Activated T-helper 2 cell treated with anti-CD3 and anti-CD28 coated beads, Interferon-gamma antibody, Interleukin-2, Interleukin-4, amounts not matched to agents 10 μg/mL and 5 μg/mL and 100 μg/mL, durations not matched to agents 14 hours and 24 hours and 36 hours (primary cell): ENCODE measurements around the gene SLC6A12. TPM values are rescaled to one million over a fixed set of nuclear protein-coding genes. Genes with fewer than 3 reads are reported as not detected.

Experiments used
- DNase-seq: peaks from one replicate; pipeline ENCODE4 v3.0.0; 2021; ENCODE audit warnings: low spot score
- H3K27ac Mint-ChIP-seq: one replicate; pipeline ENCODE4 v1.8.0; 2021; ENCODE audit warnings: mixed read lengths
- H3K27me3 Mint-ChIP-seq: one replicate; pipeline ENCODE4 v1.8.0; 2021; ENCODE audit warnings: low read depth, mixed read lengths
- H3K36me3 Mint-ChIP-seq: one replicate; pipeline ENCODE4 v1.8.0; 2021; ENCODE audit warnings: low read depth, mixed read lengths
- H3K4me1 Mint-ChIP-seq: one replicate; pipeline ENCODE4 v1.8.0; 2021; ENCODE audit warnings: low read depth, mixed read lengths
- H3K4me3 Mint-ChIP-seq: one replicate; pipeline ENCODE4 v1.8.0; 2021; ENCODE audit warnings: low read depth, mild to moderate bottlenecking, moderate library complexity, mixed read lengths
- H3K9me3 Mint-ChIP-seq: one replicate; pipeline ENCODE4 v1.8.0; 2021; ENCODE audit warnings: mixed read lengths
- intact Hi-C: fragments of 100-400 bp; cut with micrococcal nuclease; formaldehyde crosslinking; loops from one replicate; pipeline ENCODE4 v1.15.1; 2023
- total RNA-seq: library from RNA; stranded (reverse); gene quantifications from 2 replicates; pipeline ENCODE4 v1.2.3, GENCODE V29; 2022

SLC6A12 gene
- total RNA-seq, 1 donor from 2014 or later = 0.37 TPM

DNA sequence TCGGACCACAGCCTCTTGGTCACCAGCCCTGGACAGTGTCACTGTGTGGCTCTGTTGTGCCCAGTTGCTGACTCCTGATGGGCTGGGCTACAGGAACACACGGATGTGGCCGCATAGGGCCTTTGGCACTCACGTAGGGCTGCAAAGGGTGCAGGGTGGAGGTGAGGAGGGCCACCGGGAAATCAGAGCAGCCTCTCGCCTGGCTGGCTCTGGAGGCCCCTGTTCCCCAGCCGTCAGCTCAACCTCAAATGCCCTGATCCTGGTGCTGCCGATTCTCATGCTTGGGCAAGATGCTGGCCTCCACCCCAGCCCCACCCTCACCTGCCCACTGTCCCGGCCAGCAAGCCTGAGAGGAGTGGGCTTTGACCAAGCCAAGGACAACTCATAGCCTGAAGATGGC, 59.0 kb downstream of the SLC6A12 start:
- H3K27me3 Mint-ChIP-seq = no peaks in the 10 kb centered on the region
- no peaks in the 10 kb centered on the region for H3K4me1 Mint-ChIP-seq
- intact Hi-C loops = no loop called here
- no peak for DNase-seq
- no peaks in the 10 kb centered on the region for H3K9me3 Mint-ChIP-seq
- no peak overlapping the region for H3K27ac Mint-ChIP-seq
- H3K36me3 Mint-ChIP-seq = no peaks in the 10 kb centered on the region
- H3K4me3 Mint-ChIP-seq = no peak overlapping the region

DNA sequence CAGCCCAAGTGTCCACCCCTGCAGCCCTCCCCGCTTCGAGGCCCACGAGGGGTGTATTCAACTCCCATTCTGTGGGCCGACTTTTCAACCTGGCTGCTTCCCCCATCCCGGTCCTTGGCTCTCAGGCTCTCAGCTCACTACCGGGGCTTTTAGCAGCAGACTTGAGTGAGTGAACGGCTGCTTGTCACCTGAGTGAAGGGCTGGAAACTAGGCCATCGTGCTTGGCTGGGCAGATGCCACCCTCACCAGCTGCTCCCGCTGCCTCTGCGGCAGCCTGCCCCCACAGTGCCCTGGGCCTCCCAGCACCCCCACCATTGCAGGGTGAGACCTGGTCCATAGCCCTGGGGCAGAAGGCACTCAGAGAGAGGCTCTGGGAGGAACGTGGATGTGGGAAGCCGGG, 59.9 kb downstream of the SLC6A12 start:
- no peaks in the 10 kb centered on the region for H3K36me3 Mint-ChIP-seq
- H3K4me3 Mint-ChIP-seq = no peak overlapping the region
- intact Hi-C loops = no loop called here
- no peaks in the 10 kb centered on the region for H3K27me3 Mint-ChIP-seq
- H3K4me1 Mint-ChIP-seq = no peaks in the 10 kb centered on the region
- H3K9me3 Mint-ChIP-seq = no peaks in the 10 kb centered on the region
- no peak for DNase-seq
- H3K27ac Mint-ChIP-seq = no peak overlapping the region

DNA sequence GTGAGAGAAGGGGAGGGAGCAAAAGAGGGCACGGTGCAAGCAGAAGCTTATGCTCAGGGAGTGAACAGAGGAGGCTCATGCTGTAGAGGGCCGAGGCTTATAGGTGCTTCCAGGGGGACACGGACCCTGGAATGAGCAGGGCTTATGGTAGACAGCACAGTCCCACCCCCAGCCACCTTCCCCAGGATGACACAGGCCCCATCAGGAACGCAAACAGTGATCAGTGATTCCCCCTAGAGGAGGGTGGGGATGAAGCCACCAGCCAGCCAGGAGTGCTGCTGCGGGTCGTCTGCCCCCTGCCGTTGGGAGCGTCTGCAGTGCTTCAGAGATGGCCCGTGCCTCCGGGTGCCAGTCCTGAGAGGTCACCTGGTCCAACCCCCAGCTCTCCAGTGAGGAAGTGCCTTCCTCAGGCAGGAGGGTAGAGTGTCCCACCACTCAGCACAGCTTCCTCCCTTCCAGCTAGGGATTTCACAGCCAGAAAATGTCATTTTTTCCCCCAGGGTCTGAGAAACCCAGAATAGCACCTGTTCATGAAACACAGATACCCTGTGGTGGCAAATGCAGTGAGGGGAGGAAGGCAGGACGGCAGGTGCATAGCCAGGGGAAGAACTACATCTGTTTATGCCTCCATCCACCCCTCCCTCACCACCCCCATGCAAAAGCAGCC, 60.7 kb downstream of the SLC6A12 start:
- DNase-seq = peak; percentile 31
- no peaks in the 10 kb centered on the region for H3K9me3 Mint-ChIP-seq
- no peak overlapping the region for H3K4me3 Mint-ChIP-seq
- intact Hi-C loops = no loop called here
- no peaks in the 10 kb centered on the region for H3K4me1 Mint-ChIP-seq
- H3K36me3 Mint-ChIP-seq = no peaks in the 10 kb centered on the region
- no peaks in the 10 kb centered on the region for H3K27me3 Mint-ChIP-seq
- H3K27ac Mint-ChIP-seq = no peak overlapping the region

DNA sequence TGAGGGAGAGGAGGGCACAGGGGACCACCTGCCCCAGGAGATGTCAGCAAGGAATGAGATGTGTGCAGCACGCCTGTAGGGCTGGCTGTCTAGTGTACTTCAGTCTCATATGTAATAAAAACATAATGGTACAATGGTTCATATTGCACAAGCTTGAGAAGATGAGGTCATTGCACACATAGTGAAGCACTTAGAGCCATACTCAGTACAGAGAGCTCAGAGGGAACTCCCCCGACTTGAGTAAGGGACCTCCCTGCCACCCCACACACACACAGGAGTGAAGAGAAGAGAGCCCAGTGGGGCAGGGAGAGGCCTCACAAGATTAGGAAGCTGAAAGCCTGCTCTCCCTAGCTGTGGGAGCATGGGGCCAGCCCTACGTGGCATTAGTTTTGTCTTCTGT, 61.5 kb downstream of the SLC6A12 start:
- Mint-ChIP-seq H3K4me3 (no peak overlapping the region), H3K36me3 (no peaks in the 10 kb centered on the region), H3K27ac (no peak overlapping the region), H3K9me3 (no peaks in the 10 kb centered on the region), H3K4me1 (no peaks in the 10 kb centered on the region), H3K27me3 (no peaks in the 10 kb centered on the region)
- DNase-seq = no peak
- intact Hi-C loops = no loop called here

DNA sequence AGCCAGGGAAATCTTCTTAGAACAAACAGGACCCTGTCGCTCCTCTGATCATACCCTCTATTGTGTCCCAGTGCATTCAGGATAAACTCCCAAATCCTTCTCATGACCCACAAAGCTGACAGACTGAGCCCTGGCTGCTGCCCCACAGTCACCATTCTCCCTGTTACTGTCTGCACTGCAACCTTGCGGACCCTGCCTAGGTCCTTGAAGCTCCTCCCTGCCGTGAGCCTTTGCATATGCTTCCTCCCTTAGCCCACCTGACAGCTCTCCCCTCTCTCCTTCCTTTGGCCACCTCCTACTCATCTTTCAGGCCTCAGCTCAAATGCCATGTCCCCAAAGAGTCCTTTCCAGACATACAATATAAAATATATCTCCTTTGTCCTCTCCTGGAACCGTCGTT, 62.4 kb downstream of the SLC6A12 start:
- DNase-seq = no peak
- Mint-ChIP-seq H3K36me3 (no peaks in the 10 kb centered on the region), H3K27me3 (no peaks in the 10 kb centered on the region), H3K27ac (no peak overlapping the region), H3K4me3 (no peak overlapping the region), H3K9me3 (no peaks in the 10 kb centered on the region), H3K4me1 (no peaks in the 10 kb centered on the region)
- intact Hi-C loops = no loop called here

DNA sequence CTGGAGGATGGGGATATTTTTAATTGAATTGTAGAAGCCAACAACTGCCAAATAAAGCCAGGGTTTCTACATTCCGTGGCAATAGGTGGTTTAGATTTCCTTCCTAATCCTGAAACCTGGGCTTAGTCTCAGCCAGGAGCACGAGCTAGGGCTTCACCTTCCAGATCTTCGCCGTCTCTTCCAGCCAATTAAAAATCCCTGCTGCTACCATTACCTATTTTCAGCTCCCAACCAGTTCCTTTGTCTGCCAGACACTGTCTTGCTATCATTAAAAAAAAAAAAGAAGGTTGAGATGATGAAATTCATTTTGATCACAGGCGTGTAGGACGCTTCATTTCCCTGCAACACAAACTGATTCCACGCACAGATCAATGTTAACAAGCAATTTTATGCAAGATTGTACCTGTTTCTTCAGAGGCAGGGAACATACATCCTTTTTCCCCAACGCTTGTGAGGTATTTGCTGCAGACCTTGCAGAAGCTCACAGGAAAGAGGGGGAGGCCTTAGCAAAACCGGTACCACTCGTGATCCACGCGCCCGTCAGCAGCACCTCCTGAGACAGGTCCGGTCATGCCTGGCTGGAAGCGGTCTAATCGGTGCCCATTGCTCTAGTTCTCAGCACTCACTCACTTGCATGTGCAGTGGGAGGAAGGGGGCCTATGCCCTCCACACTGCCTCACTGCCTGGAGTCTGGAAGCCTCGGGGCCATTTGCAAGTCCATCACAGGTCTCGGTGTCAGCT, 65.1 kb downstream of the SLC6A12 start:
- Mint-ChIP-seq H3K9me3 (no peaks in the 10 kb centered on the region), H3K36me3 (no peaks in the 10 kb centered on the region), H3K27me3 (no peaks in the 10 kb centered on the region), H3K27ac (no peak overlapping the region), H3K4me3 (no peak overlapping the region), H3K4me1 (peaks cover 2% of the 10 kb centered on the region)
- intact Hi-C loops = no loop called here
- no peak for DNase-seq

DNA sequence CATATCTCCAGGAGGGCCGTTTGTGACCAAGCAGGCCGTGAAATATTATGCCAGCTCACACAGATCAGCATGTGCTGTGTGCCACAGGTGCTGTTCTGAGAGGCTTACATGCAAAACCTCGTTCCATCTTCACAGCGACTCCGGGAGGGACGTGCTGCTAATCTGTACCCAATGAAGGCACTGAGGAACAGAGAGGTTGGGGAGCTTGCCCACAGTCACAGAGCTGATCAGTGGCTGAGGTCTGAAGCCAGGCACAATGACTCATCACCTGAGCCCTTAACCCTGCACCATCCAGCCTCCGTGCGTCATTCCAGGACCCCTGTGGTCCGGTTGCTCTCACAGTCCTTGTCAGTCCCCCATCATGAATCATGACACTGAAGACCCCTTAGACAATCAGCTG, 66.7 kb downstream of the SLC6A12 start:
- no peak for DNase-seq

DNA sequence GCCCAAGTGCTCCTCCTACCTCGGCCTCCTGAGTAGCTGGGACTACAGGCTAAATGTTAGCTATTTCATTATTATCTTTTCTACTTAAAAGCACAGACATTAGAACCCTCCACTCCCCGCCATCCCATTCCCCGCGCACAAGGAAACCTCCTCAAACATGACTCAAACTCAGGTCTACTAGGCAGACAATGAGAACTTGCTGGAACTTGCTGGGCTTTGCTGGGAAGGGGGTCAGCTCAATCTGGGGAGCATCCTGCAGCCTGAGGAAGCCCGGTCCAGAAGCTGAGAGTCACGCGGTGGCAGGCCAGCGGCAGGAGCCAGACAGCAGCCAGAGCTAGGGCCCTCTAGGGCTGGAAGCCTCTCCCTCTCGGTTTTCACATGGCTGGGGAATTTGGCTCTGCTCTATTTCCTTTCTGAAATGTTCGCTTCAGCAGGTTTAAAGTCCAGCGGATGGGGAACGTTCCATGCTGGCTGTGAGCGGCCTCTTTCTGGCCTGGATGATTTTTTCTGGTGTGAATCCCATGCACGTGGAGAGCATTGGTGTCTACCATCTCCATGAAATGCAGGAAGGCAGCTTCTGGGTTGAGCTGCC, 68.5 kb downstream of the SLC6A12 start:
- no peaks in the 10 kb centered on the region for H3K9me3 Mint-ChIP-seq
- peaks cover 5% of the 10 kb centered on the region for H3K27me3 Mint-ChIP-seq
- DNase-seq = no peak
- intact Hi-C loops = no loop called here
- peaks cover 2% of the 10 kb centered on the region for H3K4me1 Mint-ChIP-seq
- no peak overlapping the region for H3K4me3 Mint-ChIP-seq
- no peaks in the 10 kb centered on the region for H3K36me3 Mint-ChIP-seq
- no peak overlapping the region for H3K27ac Mint-ChIP-seq

More for the DNA sequence above, 66.7 kb downstream of the SLC6A12 start:
- Mint-ChIP-seq H3K4me3 (no peak overlapping the region), H3K27me3 (peaks cover 2% of the 10 kb centered on the region), H3K27ac (no peak overlapping the region), H3K9me3 (no peaks in the 10 kb centered on the region), H3K36me3 (no peaks in the 10 kb centered on the region), H3K4me1 (peaks cover 2% of the 10 kb centered on the region)
- intact Hi-C loops = no loop called here

DNA sequence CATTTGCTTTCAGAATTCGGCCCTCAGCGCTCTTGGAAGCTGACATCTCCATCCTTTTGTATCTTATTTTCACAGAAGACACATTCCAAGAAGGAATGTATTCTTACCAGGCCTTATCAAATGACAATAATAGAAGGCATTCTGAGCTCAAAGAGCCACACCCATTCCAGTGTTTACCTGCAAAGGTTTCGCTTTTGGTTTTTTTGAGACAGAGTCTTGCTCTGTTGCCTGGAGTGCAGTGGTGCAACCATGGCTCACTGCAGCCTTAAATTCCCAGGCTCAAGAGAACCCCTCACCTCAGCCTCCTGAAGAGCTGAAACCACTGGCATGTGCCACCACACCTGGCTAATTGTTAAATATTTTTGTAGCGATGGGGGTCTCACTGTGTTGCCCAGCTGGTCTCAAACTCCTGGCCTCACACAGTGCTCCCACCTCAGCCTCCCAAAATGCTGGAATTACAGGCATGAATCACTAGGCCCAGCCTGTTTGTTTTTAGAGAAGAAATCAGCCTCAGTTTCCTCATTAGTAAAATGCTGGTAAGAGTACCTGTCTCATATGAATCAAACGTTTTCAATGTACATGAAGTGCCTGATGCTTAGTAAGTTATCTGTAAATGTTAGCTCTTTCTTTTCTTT, 69.2 kb downstream of the SLC6A12 start:
- Mint-ChIP-seq H3K9me3 (no peaks in the 10 kb centered on the region), H3K4me1 (peaks cover 2% of the 10 kb centered on the region), H3K27ac (no peak overlapping the region), H3K36me3 (no peaks in the 10 kb centered on the region), H3K27me3 (peaks cover 12% of the 10 kb centered on the region), H3K4me3 (no peak overlapping the region)
- DNase-seq = no peak
- intact Hi-C loops = no loop called here

DNA sequence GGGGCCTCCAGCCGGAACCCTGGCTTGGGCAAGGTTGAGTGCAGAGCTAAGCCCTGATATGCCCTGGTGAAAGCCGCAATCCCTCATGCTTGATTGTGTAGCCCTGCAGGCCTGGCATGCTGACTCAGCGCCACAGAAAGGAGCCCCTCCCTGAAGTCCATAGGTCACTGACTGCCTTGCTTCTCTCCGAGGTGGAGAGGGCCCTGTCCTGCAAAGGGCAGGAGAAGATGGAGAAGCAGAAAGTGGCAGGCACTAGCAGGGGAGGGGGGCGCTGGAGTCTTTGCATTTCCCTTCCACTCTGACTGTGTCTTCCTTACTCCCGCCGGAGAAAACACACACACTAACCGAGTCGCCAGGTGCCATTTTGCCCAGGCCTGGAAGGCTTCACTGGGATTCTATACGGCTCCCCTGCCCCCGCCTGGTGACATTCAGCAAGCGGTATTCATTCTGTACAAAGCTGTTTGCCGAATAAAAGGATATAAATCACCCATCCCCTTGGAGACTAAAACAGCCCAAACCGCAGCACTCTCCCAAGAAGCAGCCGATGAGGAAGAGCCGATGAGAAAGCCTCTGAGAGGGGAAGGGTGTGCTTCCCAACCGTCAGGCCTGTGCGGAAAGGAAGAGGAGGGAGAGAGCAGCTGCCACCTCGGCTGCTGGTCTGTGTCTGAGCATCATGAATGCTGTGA, 69.8 kb downstream of the SLC6A12 start:
- intact Hi-C loops = no loop called here
- peaks cover 19% of the 10 kb centered on the region for H3K27me3 Mint-ChIP-seq
- H3K4me1 Mint-ChIP-seq = peaks cover 4% of the 10 kb centered on the region
- H3K27ac Mint-ChIP-seq = no peak overlapping the region
- no peak for DNase-seq
- no peak overlapping the region for H3K4me3 Mint-ChIP-seq
- no peaks in the 10 kb centered on the region for H3K36me3 Mint-ChIP-seq
- no peaks in the 10 kb centered on the region for H3K9me3 Mint-ChIP-seq

DNA sequence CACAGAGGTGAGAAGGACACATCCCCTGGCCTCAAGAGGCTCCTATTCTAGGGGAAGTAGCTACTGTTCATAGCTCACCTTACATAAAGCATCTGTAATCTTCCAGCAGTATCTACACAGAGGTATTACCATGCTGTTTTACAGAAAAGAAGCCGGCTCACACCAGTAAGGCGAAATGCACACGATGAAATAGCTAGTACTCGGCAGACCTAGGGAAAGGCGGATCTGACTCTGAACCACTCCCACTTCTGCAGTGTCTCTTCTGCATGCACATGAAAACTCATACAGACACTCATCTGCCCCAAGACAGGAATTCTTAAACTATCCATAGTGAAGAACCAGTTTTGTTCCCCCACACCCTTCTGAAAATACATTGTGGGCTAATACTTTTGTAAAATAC, 73.8 kb downstream of the SLC6A12 start:
- Mint-ChIP-seq H3K9me3 (no peaks in the 10 kb centered on the region), H3K36me3 (no peaks in the 10 kb centered on the region), H3K4me3 (no peak overlapping the region), H3K27ac (no peak overlapping the region), H3K27me3 (peaks cover 24% of the 10 kb centered on the region), H3K4me1 (peaks cover 4% of the 10 kb centered on the region)
- intact Hi-C loops = no loop called here
- DNase-seq = no peak
